ENCODE measurements around the gene KRTAP4-7. TPM values are rescaled to one million over a fixed set of nuclear protein-coding genes. Genes with fewer than 3 reads are reported as not detected.
"Not testable (repeated sequence)": the region's sequence is repeated elsewhere in the genome, so short reads cannot be mapped to it uniquely, and the experiment has no call there.

The KRTAP4-7 gene
- total RNA-seq, 1 donor from 2014 or later: not detected

DNA sequence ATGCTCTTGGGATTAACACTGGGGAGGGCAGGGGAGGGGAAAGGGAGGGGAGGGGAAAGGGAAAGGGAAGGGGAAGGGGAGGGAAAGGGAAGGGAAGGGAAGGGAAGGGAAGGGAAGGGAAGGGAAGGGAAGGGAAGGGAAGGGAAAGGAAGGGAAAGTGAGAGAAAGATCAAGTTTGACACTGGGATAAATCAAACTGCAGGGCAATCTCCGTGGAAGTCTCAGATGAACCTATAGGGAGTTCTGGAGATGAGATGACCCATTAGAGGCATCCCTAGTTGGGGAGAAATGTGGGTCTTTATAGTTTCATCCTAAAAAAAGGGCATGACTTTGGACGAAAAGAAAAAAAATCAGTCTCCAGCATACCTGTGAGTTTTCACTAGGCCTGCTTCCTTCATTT, 37.8 kb downstream of the KRTAP4-7 start:
- no peaks in the 10 kb centered on the region for H3K36me3 ChIP-seq
- H3K4me3 ChIP-seq: no peak overlapping the region
- TF ChIP-seq, protein P1, sequence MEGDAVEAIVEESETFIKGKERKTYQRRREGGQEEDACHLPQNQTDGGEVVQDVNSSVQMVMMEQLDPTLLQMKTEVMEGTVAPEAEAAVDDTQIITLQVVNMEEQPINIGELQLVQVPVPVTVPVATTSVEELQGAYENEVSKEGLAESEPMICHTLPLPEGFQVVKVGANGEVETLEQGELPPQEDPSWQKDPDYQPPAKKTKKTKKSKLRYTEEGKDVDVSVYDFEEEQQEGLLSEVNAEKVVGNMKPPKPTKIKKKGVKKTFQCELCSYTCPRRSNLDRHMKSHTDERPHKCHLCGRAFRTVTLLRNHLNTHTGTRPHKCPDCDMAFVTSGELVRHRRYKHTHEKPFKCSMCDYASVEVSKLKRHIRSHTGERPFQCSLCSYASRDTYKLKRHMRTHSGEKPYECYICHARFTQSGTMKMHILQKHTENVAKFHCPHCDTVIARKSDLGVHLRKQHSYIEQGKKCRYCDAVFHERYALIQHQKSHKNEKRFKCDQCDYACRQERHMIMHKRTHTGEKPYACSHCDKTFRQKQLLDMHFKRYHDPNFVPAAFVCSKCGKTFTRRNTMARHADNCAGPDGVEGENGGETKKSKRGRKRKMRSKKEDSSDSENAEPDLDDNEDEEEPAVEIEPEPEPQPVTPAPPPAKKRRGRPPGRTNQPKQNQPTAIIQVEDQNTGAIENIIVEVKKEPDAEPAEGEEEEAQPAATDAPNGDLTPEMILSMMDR (IDR thresholded peaks at IDR 0.05): no peak
- H3K27me3 ChIP-seq: no peaks in the 10 kb centered on the region
- ATAC-seq (no peak), DNase-seq (no peak)
- no peaks in the 10 kb centered on the region for H3K9me3 ChIP-seq
- no peak overlapping the region for H3K27ac ChIP-seq
- H3K4me1 ChIP-seq: no peaks in the 10 kb centered on the region
- intact Hi-C loops (cut with DNase I): no loop called here

DNA sequence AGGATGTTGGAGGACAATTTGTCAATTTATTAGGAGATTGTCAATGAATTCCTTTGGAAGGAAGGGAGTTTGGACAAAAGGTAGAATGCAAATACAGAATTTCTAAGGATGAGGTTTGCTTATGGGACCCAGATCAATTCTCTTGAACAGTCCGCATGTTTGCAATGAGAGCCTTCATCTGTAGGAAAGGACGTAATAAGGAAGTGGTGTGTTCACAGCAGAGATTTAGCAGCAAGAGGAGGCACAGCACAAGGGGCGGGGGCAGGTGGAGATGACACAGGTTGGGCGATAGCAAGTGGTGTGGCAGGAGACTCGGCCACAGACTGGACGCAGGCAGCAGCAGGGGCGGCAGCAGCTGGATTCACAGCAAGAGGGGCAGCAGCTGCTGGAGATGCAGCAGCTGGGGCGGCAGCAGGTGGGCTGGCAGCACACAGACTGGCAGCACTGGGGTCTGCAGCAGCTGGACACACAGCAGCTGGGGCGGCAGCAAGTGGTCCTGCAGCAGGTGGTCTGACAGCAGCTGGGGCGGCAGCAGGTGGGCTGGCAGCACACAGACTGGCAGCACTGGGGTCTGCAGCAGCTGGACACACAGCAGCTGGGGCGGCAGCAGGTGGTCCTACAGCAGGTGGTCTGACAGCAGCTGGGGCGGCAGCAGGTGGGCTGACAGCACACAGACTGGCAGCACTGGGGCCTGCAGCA, 39.5 kb downstream of the KRTAP4-7 start:
- H3K27me3 ChIP-seq; H3K9me3 ChIP-seq; ATAC-seq; intact Hi-C loops (cut with DNase I); H3K4me3 ChIP-seq; H3K4me1 ChIP-seq; DNase-seq; H3K27ac ChIP-seq; H3K36me3 ChIP-seq: not testable (repeated sequence)

DNA sequence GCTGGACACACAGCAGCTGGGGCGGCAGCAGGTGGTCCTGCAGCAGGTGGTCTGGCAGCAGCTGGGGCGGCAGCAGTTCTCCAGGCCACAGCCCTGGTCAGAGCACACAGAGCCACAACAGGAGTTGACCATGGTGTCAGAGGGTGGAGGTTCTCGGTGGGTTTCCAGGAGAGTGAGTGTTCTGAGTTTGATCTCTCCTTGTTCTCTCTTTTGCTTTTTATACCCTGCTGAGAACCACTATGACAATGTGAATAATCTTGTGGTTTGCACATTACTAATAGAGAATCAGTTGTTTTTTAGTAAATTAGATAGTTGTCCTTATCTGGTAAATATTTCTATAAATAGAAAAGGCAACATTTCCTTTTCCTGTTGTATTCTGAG, 40.0 kb downstream of the KRTAP4-7 start, which contains the start of gene KRTAP4-12:
Gene KRTAP4-12 (minus strand): TSS at position 192 of the 381 bp plus-strand sequence. CDS start 60 bp downstream, at position 132.
- H3K4me1 ChIP-seq; H3K36me3 ChIP-seq; H3K27ac ChIP-seq; ATAC-seq; H3K27me3 ChIP-seq; H3K4me3 ChIP-seq; H3K9me3 ChIP-seq; DNase-seq; intact Hi-C loops (cut with DNase I): not testable (repeated sequence)

DNA sequence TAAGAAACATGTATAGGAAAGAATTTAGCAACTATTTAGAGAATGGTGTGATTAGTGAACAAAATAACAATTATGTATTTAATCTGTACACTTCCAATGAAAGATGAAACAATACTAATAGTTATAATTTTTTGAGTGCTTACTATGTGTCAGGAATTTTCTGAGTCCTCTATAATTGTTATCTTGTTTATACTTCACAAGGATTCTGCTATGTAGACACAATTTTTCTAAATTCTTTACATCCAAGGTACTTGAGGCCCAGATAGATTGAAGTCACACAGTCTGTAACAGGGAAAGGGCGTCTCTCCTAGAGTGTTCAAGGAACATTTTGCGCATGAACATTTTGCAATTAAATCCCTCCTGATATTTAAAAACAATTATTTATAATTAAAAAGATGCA, 41.1 kb downstream of the KRTAP4-7 start:
- Histone ChIP-seq H3K27ac (no peak overlapping the region), H3K9me3 (no peaks in the 10 kb centered on the region), H3K27me3 (no peaks in the 10 kb centered on the region), H3K36me3 (no peaks in the 10 kb centered on the region), H3K4me1 (no peaks in the 10 kb centered on the region), H3K4me3 (no peak overlapping the region)
- DNase-seq (no peak), ATAC-seq (no peak)
- intact Hi-C loops (cut with DNase I): no loop called here
- TF ChIP-seq, protein P1 (IDR thresholded peaks at IDR 0.05): no peak

DNA sequence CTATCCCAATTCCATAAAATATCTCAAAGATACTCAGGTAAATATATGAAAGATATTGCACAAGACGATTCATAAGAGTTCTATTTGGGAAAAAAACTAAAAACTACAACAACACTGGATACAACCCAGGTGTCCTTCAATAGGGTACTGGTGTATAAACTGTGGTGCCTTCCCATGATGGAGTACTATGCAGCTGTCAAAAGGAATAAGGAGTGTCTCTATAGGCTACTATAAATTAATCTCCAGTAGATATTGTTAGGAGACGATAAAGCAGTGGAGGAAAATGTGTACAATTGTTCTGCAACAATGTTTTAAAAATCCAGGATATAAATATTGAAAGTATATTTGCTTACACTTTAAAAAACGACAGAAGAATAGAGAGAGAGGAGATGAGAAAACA, 42.5 kb downstream of the KRTAP4-7 start:
- no peak for DNase-seq
- ATAC-seq: no peak

DNA sequence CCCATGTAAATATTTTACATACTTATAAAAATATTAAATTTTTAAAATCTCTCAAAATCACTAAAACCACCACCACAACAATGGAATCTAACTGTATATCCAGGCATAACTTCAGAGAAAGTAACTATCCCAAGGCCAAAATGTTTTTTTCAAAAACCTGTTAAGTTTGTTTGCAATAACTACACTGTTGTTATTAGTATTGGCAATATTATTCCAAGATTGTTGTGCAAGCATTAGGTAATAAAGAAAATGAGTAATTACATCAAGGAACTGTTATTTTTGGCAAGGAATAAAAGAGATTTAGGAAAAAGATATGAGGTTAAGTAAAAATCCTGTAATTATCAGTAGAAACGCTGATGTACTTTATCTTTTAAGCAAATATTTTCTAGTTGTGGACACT, 43.4 kb downstream of the KRTAP4-7 start:
- ATAC-seq (no peak), DNase-seq (no peak)
- TF ChIP-seq, protein P1 (IDR thresholded peaks at IDR 0.05): no peak
- intact Hi-C loops (cut with DNase I): no loop called here
- H3K4me3 ChIP-seq: no peak overlapping the region
- H3K27me3 ChIP-seq: no peaks in the 10 kb centered on the region
- no peaks in the 10 kb centered on the region for H3K9me3 ChIP-seq
- no peak overlapping the region for H3K27ac ChIP-seq
- H3K36me3 ChIP-seq: no peaks in the 10 kb centered on the region
- no peaks in the 10 kb centered on the region for H3K4me1 ChIP-seq

More for the DNA sequence above, 42.5 kb downstream of the KRTAP4-7 start:
- intact Hi-C loops (cut with DNase I): no loop called here
- Histone ChIP-seq H3K4me1 (no peaks in the 10 kb centered on the region), H3K27me3 (no peaks in the 10 kb centered on the region), H3K9me3 (no peaks in the 10 kb centered on the region), H3K27ac (no peak overlapping the region), H3K4me3 (no peak overlapping the region), H3K36me3 (no peaks in the 10 kb centered on the region)
- TF ChIP-seq, protein P1 (IDR thresholded peaks at IDR 0.05): no peak

DNA sequence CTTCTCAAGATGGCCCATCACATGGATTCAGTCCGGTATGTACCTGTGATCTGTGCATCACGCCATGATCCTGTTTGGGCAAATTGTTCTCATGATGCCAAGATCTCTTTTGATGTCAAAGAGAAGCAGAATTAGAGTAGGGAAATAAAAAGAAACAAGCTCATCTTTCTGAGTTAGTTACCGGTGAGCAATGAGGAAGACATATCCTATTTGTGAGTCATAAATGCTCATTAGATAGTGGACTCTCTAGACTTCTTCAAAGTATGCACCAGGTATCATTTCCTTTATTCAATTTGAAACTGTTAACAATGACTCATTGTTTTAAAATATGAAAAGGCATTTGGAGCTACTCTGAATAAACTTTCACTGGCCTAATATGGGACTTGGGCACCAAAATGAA, 48.0 kb downstream of the KRTAP4-7 start:
- TF ChIP-seq, protein P1 (IDR thresholded peaks at IDR 0.05): no peak
- no peaks in the 10 kb centered on the region for H3K27me3 ChIP-seq
- ATAC-seq: no peak
- no peaks in the 10 kb centered on the region for H3K9me3 ChIP-seq
- intact Hi-C loops (cut with DNase I): no loop called here
- no peak overlapping the region for H3K4me3 ChIP-seq
- no peaks in the 10 kb centered on the region for H3K4me1 ChIP-seq
- DNase-seq: no peak
- no peak overlapping the region for H3K27ac ChIP-seq
- no peaks in the 10 kb centered on the region for H3K36me3 ChIP-seq

Measured in upper lobe of right lung (tissue), 1 donor.